Measurements from ENCODE around the gene MINDY4. TPM values are rescaled to one million over a fixed set of nuclear protein-coding genes. Genes with fewer than 3 reads are reported as not detected.

Gene MINDY4
- total RNA-seq, 1 donor = 13.2 TPM

GRCh38 chr7:30865076-30865475, 93.9 kb downstream of the MINDY4 start:
- DNase-seq (ENCODE audit: low read depth) = no peak
- no peak overlapping the region for H3K4me3 ChIP-seq (ENCODE audit: low read depth, low read length)
- TF ChIP-seq, protein P1, sequence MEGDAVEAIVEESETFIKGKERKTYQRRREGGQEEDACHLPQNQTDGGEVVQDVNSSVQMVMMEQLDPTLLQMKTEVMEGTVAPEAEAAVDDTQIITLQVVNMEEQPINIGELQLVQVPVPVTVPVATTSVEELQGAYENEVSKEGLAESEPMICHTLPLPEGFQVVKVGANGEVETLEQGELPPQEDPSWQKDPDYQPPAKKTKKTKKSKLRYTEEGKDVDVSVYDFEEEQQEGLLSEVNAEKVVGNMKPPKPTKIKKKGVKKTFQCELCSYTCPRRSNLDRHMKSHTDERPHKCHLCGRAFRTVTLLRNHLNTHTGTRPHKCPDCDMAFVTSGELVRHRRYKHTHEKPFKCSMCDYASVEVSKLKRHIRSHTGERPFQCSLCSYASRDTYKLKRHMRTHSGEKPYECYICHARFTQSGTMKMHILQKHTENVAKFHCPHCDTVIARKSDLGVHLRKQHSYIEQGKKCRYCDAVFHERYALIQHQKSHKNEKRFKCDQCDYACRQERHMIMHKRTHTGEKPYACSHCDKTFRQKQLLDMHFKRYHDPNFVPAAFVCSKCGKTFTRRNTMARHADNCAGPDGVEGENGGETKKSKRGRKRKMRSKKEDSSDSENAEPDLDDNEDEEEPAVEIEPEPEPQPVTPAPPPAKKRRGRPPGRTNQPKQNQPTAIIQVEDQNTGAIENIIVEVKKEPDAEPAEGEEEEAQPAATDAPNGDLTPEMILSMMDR (IDR thresholded peaks at IDR 0.05; ENCODE audit: insufficient read depth, low read length) = no peak

- TF ChIP-seq, protein P1 (IDR thresholded peaks at IDR 0.05; ENCODE audit: insufficient read depth, low read length) = no peak
- DNase-seq (ENCODE audit: low read depth) = no peak
- no peak overlapping the region for H3K4me3 ChIP-seq (ENCODE audit: low read depth, low read length)
Observed at GRCh38 chr7:30865821-30866220, 94.6 kb downstream of the MINDY4 start.

DNA sequence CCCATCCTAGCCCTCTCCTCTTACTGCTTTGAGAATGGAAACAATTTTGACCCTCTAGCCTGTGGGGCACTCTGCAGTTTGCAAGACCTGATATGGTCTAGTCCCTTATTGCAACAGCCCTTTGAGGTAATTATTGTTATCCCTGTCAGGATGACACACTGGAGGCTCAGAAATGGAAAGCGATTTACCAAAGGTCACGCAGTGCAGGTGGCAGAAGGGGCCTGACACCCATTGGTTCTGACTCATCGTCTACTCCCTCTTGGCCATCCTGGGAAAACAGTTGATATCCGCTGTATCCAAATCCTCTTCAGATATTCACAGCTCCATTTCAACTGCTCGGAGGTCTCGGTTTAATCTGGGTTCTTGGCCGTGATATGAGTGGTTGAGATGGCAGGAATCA, 95.7 kb downstream of the MINDY4 start:
- DNase-seq (ENCODE audit: low read depth) = no peak
- no peak overlapping the region for H3K4me3 ChIP-seq (ENCODE audit: low read depth, low read length)
- TF ChIP-seq, protein P1 (IDR thresholded peaks at IDR 0.05; ENCODE audit: insufficient read depth, low read length) = no peak

DNA sequence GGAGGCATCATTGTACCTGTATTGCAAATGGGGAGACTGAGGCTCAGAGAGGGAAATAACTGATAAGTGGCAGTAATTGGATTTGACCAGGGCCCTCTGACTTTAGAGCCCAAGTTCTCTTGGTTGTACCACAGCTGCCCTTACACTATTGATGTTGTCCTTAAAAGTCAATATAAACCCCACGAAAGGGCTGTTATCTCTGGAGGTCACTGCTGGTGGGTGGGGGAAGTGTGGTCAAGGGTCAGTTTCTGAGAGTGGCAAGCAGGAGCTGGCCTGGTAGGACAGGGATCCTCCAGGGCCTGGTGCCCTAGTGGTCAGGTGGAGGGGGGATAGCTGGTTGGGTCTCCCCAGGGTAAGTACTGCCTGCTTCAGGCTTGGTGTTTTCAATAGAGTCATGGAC, 96.3 kb downstream of the MINDY4 start:
- TF ChIP-seq, protein P1 (IDR thresholded peaks at IDR 0.05; ENCODE audit: insufficient read depth, low read length) = no peak
- H3K4me3 ChIP-seq (ENCODE audit: low read depth, low read length) = no peak overlapping the region
- no peak for DNase-seq (ENCODE audit: low read depth)

- H3K4me3 ChIP-seq (ENCODE audit: low read depth, low read length) = no peak overlapping the region
- DNase-seq (ENCODE audit: low read depth) = no peak
- TF ChIP-seq, protein P1 (IDR thresholded peaks at IDR 0.05; ENCODE audit: insufficient read depth, low read length) = no peak
Observed at GRCh38 chr7:30869794-30870611, 98.8 kb downstream of the MINDY4 start.

DNA sequence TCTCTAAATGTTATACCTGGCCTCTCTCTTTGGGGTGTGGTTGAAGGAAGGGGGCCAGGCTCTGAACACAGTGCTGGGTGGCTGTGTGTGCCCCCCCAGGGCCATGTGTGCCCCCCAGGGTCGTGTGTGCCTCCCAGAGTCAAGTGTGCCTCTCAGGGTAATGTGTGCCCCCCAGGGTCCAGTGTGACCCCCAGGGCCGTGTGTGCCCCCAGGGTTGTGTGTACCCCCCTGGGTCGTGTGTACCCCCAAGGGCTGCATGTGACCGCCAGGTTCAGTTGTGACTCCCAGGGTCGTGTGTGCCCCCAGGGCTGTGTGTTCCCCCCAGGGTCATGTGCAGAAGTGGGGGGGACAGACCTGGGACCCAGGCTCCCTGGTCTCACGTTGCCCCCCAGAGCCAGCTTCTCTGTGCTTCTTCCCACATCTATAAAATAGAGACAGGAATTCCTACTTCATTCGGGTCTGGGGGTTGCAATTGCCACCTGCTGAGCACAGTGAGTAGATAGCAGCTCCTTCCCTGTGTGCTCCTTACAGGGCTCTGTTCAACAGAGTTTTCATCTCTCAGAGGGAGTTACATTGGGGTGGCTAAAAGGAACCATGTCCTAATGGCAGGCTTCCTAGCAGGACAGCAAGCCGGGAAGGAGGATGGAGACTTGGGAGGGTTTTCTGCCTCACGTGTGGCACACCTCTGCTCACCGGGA, 99.8 kb downstream of the MINDY4 start:
- no peak for DNase-seq (ENCODE audit: low read depth)
- H3K4me3 ChIP-seq (ENCODE audit: low read depth, low read length) = no peak overlapping the region
- TF ChIP-seq, protein P1 (IDR thresholded peaks at IDR 0.05; ENCODE audit: insufficient read depth, low read length) = no peak
